Lung microvascular endothelial cell (primary cell): ENCODE measurements around the gene EME2. TPM values are rescaled to one million over a fixed set of nuclear protein-coding genes. Genes with fewer than 3 reads are reported as not detected.
A peak's percentile ranks its signal among the peaks of the same experiment; 100 is the strongest.
"Not testable (repeated sequence)": the region's sequence is repeated elsewhere in the genome, so short reads cannot be mapped to it uniquely, and the experiment has no call there.

Experiments used
- DNase-seq, 2 donors: peaks; one replicate each; pipeline versions ENCODE4 v3.0.0 to v3.0.0-alpha.2; 2010; ENCODE audit warnings: low read depth in 2 of 2
- total RNA-seq: library from RNA; depleted of rRNA; stranded (reverse); fragments of >200 nt; gene quantifications from 2 replicates; pipeline ENCODE4 v1.2.1, GENCODE V29; 2014

Gene EME2, protein sequence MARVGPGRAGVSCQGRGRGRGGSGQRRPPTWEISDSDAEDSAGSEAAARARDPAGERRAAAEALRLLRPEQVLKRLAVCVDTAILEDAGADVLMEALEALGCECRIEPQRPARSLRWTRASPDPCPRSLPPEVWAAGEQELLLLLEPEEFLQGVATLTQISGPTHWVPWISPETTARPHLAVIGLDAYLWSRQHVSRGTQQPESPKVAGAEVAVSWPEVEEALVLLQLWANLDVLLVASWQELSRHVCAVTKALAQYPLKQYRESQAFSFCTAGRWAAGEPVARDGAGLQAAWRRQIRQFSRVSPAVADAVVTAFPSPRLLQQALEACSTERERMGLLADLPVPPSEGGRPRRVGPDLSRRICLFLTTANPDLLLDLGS
- total RNA-seq = 2.4 and 4.0 TPM in 2 replicates

DNA sequence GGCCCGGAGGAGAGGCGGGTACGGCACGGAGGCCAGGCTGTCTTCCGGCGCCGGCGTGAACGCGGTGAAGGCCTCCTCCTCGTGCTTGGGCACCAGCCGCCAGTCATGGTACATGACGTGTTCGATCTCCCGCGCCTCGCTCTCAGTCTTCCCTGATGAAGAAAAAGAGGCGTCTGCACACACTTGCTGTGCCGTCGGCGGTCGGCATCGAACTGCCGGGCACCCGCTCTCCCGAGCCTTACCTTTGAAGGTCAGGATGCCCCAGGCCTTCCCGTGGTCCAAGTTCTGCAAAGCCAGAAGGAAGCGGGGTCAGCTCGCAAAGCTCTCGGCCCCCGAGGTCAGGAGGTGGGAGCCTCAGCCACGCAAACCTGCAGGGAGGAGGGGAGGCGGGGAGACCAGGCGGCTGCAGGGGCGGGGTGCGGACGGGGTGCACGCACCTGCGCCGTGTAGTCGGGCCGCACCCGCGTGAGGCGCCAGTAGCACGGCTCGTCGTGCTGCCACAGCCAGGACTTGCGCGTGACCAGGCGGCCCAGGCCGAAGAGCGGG lies at the start of gene EME2:
EME2 (plus strand) TSS at position 449 of the 546 bp plus-strand sequence. CDS start 418 bp downstream, outside the sequence.
- DNase-seq = peak; percentile 18 to 47

DNA sequence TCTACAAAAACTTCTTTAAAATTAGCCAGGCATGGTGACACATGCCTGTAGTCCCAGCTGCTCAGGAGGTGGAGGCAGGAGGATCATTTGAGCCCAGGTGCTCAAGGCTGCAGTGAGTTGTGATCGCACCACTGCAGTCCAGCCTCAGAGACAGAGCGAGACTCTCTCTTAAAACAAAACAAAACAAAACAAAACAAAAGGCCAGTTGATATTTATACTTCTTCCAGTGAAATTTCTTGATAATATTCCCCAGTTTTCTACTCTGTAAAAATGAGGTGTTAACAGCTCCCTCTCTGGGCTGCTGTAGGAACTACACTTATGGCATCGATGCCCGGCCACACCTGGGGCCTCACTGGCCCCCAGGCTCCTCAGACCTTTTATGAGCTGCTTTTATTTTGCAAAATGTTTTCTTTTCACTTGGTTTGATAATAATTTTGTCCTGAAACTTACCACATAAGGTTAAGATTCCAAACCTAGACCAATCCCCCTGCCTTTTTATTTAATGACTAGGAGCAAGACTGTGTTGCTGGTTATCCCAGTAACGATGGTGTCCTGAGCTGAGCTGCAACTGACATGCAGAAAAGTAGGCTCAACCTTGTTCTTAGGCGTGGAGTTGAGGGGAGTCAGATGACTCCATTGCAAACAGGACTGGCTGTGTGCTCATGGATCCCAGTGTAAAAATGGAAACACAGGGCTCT lies 49.0 kb upstream of the EME2 start:
- peak; percentile 52 to 64 for DNase-seq

DNA sequence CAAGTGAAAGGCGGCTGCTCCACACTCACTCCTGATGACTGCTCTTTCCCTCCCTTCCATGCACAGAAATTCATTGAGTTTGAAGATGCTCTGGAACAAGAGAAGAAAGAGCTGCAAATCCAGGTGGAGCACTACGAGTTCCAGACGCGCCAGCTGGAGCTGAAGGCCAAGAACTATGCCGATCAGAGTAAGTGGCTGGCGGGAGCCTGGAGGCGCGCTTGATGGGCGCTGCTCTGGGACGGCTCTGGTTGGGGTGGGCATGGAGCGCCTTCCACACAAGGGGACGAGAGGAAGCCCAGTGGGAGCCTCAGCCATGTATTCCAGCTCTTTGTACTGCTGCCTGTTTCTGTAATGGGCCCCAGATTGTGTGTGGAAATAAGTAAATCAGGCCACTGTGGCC lies 48.1 kb upstream of the EME2 start:
- DNase-seq = no peak

DNA sequence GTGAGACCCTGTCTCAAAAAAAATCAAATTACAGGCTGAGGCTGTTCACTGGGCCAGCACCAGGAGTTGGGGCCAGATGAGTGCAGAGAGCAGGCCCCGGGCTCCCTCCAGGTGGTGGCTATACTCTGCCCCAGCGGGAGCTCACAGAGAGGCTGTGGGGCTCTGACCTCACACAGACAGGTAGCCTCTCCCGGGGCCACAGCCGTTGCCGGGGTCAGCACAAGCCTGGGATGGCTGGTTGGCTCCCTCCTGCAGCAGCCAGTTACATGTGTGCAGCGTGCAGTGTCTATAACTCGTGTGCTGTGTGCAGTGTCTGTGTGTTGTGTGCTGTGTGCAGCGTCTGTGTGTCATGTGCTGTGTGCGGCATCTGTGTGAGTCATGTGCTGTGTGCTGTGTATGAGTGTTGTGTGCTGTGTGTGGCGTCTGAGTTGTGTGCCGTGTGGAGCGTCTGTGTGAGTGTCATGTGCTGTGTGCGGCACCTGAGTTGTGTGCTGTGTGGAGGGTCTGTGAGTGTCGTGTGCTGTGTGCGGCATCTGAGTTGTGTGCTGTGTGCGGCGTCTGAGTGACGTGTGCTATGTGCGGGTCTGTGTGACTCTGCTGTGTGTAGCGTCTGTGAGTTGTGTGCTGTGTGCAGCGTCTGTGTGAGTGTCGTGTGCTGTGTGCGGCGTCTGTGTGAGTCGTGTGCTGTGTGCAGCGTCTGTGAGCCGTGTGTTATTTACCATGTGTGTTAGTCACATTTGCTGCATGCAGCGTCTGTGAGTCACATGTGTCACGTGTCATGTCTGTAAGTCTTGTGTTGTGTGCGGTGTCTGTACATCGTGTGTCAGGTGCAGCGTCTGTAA lies 45.7 kb upstream of the EME2 start:
- DNase-seq = no peak

DNA sequence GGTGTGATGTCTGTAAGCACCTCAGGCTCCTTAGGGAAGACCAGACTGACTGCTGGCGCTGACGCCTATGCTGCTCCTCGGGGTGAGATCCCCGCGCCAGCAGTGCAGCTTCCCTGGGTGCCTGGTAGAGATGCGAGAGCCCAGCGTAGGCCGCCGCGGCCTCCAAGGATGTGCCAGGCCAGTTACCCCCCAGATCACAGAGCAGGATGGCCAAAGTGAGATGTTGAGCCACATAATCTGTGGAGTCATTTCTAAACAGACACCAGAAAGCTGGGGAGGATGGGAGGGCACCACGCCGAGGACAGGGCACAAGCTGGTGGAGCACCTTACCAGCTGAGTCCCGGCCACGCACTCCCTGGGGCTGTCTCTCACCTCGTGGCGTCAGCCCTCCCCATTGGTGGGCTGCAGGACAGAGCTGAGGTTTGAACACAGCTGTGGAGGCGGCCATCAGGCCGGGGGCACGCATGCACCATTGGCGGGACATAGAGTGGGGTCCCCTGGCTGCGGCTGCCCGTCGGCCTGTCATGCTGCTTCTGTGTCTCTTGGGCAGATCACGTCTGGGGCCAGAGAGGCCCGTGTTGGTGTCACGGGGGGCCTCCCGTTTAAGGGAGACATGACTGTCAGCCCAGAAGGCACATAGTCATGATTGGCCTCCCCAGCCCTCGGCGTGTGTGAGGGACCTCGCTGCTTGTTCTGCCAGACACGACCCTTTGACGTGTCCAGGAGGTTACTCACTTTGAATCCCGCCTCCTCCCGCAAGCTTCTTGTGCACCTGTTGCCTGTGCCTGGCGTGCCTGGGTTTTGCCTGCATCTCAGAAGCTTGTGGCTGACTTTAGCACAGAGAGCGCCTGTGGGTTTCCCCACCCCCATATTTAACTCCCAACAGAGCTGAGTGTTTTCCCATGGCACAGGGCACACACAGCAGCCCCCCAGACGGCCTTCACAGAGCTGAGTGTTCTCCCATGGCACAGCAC lies 44.7 kb upstream of the EME2 start:
- no peak for DNase-seq

DNA sequence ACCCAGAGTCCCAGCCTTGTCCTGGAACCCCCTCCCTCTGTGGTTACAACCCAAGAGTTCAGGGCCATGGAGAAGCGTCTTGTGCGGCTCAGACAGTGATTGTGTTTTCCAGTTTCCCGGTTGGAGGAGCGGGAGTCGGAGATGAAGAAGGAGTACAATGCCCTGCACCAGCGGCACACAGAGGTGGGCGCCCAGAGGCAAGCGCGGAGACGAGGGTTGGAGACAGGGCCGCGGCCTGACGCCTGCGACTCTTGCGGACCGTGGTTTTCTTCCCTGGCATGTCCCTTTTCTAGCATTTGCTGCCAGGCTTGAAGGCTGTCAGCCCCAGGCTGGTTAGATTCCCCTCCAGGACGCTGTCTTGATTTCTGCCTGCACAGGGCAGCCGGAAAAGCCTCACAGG lies 43.6 kb upstream of the EME2 start:
- no peak for DNase-seq

DNA sequence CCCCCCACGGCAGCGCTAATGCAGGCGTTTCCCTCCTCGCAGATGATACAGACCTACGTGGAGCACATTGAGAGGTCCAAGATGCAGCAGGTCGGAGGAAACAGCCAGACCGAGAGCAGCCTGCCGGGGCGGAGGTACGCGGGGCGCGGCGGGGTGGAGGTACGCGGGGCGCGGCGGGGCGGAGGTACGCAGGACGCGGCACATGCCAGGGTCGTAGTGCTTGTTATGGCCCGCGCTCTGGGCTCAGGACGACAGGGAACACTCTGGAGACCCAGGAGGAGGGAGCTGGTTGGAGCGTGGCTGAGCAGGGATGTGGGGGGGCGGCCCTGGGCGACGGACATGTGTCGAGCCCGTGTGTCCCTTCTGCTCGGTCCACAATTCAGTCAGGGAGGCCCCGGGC lies 43.2 kb upstream of the EME2 start:
- DNase-seq = no peak

DNA sequence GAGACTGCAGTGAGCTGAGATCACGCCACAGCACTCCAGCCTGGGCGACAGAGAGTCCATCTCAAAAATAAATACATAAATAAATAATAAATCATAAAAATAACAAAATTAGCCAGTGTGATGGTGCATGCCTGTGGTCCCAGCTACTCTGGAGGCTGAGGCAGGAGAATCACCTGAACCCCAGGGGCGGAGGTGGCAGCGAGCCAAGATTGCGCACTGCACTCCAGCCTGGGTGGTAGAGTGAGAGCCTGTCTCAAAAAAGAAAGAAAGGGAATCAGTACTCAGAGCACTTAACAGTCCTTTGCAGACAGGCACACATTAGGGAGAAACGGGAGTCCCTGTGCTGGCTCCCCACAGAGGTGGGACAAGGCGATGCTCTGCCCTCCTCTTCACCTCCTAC lies 41.5 kb upstream of the EME2 start:
- no peak for DNase-seq

DNA sequence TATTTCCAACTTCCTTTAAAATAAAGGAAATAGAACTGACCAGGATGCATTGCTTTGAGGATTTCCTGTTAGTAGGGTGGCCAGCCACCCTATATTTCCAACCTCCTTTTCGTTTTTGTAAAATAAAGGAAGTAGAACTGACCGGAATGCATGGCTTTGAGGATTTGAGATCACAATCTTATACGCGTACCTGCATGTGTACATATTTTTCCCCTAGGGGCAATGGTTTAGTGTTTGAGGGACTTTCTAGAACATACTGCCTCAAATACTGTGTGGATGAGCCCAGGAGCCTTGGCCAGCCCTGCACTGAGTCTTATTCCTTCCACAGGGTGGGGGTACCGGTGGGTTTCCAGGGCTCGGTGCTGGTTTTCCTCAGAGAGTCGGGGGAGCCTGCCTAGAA lies 41.0 kb upstream of the EME2 start:
- DNase-seq = no peak

DNA sequence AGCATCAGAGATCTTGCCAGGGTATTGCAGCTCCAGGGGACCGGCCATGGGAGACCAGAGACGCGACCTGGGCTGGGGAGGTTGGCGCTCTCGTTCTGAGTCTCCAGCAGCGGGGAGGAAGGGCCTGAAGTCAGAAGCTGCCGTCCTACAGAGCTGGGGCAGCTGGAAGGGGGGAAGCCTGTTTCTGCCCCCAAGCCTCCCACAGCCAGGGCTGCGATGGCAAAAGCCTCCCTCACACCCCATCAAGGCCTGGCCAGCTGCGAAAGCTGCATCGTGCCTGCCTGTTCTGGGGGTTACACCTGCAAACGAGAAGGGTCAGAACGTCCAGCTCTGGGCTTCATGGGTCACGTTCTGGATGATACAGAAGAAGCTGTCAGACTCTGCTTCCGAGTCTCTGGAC lies 40.5 kb upstream of the EME2 start:
- no peak for DNase-seq

DNA sequence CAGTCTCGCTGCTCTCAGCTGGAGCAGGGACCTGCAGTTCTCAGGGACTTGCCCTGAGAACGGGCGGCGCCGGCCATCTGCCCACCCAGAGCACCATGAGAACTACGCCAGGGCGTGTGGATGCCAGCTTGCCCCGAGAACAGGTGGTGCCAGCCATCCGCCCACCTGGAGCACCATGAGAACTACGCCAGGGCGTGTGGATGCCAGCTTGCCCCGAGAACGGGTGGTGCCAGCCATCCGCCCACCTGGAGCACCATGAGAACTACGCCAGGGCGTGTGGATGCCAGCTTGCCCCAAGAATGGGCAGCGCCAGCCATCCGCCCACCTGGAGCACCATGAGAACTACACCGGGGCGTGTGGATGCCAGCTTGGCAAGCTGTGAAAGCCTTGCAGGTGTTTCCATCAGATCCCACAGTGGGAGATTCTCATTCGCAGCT lies 40.0 kb upstream of the EME2 start:
- DNase-seq = not testable (repeated sequence)

DNA sequence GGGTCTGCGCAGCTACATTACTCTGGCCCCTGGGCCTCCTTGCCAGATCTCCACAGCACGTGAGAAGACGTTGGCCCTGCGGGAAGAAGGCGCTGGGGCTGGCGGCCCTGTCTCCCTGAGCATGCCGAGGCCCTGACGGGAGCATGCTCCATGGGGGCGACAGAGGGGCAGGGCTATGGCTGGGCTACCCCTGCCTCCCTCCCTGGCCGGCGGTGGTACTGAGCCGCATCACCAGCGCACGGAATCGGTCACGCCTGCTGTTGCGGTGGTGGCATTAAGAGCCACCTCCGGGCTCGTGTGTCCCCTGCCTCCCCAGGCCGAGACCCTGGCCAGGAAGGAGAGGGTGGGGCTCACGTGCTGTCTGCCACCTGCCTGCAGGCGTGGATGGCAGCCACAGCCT lies 38.5 kb upstream of the EME2 start:
- no peak for DNase-seq

DNA sequence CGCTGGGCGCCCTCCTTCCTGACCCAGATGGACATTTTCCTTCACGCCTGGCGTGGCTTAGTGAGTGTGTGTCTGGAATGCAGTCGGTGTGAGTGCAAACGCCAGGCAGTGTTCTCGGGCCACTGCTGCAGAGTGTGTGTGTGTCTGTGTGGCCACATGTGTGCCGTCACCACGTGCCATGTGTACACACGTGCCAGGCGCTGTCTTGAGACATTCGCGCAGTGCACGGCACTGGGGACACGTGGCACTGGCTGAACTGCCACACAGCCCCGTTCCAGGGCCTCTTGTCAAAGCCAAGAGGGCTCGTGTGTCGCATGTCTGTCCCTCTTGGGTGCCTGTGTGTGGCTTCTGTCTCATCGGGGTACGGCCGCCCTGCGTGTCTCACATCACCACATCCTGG lies 37.8 kb upstream of the EME2 start:
- DNase-seq = no peak

DNA sequence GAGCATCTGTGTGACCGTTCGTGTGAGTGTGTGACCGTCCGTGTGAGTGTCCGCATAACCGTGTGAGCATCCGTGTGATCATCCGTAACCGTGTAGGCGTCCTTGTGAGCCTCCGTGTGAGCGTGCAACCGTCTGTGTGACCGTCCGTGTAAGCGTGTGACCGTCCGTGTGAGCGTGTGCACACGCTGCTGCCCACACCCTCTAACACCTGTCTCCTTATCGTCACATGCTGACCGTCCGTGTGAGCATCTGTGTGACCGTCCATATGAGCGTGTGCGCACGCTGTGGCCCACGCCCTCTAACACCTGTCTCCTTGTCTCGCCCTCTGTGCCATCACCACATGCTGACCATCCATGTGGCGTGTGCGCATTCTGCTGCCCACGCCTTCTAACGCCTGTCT lies 32.4 kb upstream of the EME2 start:
- no peak for DNase-seq

DNA sequence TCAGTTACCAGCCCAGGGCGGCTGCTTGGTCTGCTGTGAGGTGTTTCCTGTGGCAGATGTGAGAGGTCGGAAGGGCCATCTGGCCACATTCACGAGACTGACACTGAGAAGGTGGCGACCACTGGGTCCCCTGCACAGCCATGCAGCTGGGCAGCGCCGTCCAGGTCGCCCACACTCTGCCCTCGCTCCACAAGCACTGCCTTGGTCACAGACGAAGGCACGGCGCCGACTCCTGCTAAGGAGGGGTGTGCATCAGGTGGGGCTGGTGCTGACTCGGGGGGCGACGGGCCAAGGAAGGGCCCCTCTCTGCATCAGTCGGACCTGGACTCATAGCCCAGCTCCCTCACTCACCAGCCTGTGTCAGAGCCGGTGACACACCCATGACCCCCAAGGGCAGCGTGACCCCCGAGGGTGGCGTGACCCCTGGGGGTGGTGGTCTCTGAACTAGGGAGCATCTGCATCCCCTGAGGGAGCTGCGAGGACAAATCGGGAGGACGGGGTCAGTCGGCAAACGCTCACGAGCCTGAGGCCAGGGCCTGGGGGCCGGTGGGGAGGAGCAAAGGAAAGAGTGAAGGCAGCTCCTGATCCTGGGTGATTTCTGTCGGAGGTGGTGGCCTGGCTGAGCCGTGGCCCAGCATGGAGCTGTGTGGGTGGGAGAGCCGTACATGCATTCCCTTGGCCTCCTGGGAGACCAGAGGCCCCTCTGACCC lies 31.7 kb upstream of the EME2 start:
- no peak for DNase-seq

DNA sequence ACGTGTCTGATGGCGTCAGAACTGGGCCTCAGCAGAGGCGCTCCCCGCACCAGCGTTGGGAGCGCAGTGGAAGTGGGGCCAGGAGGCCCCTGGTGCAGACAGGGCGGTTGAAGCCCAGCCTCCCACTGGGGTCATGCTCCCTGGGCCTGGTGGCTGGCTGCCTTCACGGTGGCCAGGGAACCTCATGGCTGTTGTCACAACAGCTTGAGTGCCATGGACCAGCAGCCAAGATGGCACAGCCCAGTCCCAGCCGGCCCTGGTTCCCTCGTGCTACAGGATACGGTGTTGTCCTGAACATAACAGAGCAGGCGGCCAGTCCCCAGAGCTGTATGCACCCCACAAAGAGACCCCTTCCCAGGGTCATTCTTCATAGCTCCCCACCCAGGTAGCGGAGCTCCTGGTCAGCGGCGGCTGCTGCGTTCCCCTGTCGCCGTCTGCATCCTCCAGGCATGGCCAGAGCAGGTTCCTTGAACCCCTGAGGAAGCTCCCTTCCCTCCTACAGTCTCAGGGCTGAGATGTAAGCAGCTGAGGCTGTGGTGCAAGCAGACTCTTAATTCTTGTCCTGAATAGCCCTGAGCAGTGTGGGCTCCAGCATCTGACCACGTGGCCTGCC lies 31.0 kb upstream of the EME2 start:
- no peak for DNase-seq

DNA sequence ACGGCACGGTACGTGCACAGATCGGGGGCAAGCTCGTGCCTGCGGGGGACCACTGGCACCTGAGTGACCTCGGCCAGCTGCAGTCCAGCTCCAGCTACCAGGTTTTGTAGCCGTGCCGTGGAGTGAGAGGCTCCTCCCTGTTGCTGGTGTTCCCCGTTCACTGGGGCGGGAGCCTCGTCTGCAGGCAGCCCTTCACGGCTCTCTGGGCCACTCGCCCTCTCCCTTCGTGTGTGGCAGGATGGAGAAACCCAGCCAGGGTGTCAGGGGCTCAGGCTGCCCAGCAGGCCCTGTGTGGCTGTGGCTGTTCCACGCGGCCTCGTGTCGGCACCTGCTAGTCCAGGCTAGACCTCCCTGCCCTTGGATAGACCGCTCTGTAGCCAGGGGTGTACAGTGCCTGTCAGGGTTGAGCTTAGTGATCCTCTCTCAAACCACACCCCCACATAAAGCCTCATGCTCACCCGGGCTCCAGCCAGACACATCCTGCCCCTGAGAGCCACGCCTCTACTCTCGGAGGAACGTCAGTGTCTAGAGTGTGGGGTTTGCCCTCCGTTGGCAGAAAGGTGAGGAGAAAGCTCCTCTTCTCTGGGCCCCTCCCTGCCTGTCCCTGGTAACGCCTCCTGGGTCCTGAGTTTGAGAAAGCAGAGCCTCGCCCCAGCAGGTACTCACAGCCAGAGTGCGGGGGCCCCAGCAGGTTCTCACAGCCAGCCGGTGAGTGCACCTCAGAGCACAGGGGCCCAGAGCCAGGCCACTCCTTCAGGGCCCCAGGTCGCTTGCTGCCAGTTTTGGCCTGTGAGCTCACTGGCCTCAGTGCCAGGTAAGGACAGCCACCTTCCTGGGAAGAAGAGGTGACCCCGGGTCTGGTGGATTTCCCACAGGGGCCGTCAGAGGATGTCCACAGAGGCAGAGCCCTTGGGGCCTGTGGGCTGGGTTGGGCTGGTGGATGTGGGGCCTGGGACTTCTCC lies 29.0 kb upstream of the EME2 start:
- no peak for DNase-seq

DNA sequence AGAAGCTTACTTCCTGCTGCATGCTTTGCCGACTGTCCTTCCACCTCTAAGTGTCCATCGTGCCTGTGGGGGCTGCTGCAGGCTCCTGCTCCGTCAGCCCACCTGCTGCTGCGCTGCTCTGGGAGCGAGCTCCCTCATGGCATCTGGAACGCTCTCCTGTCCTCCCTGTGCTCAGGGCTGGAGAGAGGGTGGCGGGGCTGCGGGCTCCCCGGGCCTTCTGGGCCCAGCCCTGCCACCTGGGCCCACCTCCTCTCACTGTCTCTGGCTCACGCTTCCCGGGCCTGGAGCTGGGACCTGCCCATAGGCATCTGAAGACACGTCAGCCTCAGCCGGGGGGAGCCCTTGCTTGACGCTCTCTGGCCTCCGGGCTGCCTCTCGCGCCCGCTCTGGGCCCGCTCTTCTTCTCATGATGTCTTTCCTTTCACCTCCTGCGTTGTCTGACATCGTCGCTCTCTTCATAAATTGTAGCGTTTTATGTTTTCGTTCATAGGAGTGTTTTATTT lies 28.2 kb upstream of the EME2 start:
- DNase-seq = no peak
